ENCODE measurements around the gene NDNF.

- no peak for TF ChIP-seq CTCF (IDR thresholded peaks at IDR 0.05; ENCODE audit: poor library complexity)
- TF ChIP-seq EZH2phosphoT487 (IDR thresholded peaks at IDR 0.05; ENCODE audit: low read depth, severe bottlenecking, unreplicated experiment): no peak
- no peak for TF ChIP-seq EZH2 (IDR thresholded peaks at IDR 0.05; ENCODE audit: borderline replicate concordance)
Measured at GRCh38 chr4:121041307-121042090, 30.8 kb downstream of the NDNF start.
